SW 1271 (cell line): ENCODE measurements around the gene CKAP2L.

ENCODE experiments used
- DNase-seq, 2 experiments: peaks; one replicate each; lab custom pipeline; 2025; lab: John Stamatoyannopoulos, UW

The CKAP2L gene

GRCh38 chr2:112791693-112792230 is 27.4 kb upstream of the CKAP2L start:
- DNase-seq: no peak

- no peak for DNase-seq
Measured at GRCh38 chr2:112791019-112791418, 26.6 kb upstream of the CKAP2L start.

- no peak for DNase-seq
Measured at GRCh38 chr2:112790305-112790704, 25.9 kb upstream of the CKAP2L start.

GRCh38 chr2:112789186-112789585 is 24.8 kb upstream of the CKAP2L start:
- DNase-seq: no peak

- no peak for DNase-seq
Measured at GRCh38 chr2:112788653-112789052, 24.2 kb upstream of the CKAP2L start.

- DNase-seq: no peak
Measured at GRCh38 chr2:112787729-112788393, 23.5 kb upstream of the CKAP2L start.

GRCh38 chr2:112787294-112787693 is 22.9 kb upstream of the CKAP2L start:
- no peak for DNase-seq

- DNase-seq: peak; percentile 3 to 27
Measured at GRCh38 chr2:112784199-112785189, 20.1 kb upstream of the CKAP2L start, which contains the start of gene IL1A. IL1A (minus strand) TSS chr2:112784493; CDS start chr2:112783770, 723 bp downstream.

- no peak for DNase-seq
Measured at GRCh38 chr2:112783187-112783714, 18.8 kb upstream of the CKAP2L start.

GRCh38 chr2:112782234-112782799 is 17.9 kb upstream of the CKAP2L start:
- DNase-seq: no peak

- no peak for DNase-seq
Measured at GRCh38 chr2:112779598-112779997, 15.2 kb upstream of the CKAP2L start.

GRCh38 chr2:112777036-112777435 is 12.6 kb upstream of the CKAP2L start:
- DNase-seq: no peak

GRCh38 chr2:112776113-112776512 is 11.7 kb upstream of the CKAP2L start:
- no peak for DNase-seq

- DNase-seq: no peak
Measured at GRCh38 chr2:112774536-112775285, 10.3 kb upstream of the CKAP2L start.

- DNase-seq: no peak
Measured at GRCh38 chr2:112773556-112773955, 9.1 kb upstream of the CKAP2L start.

GRCh38 chr2:112772911-112773475 is 8.6 kb upstream of the CKAP2L start:
- DNase-seq: no peak

- no peak for DNase-seq
Measured at GRCh38 chr2:112772322-112772721, 7.9 kb upstream of the CKAP2L start.

GRCh38 chr2:112768432-112768831 is 4.0 kb upstream of the CKAP2L start:
- DNase-seq: peak; percentile 17 to 71

- no peak for DNase-seq
Measured at GRCh38 chr2:112767693-112768330, 3.4 kb upstream of the CKAP2L start.

GRCh38 chr2:112765251-112765650 is 842 bp upstream of the CKAP2L start:
- DNase-seq: peak in 1 of 2 experiments; percentile 50
